DND-41 (cell line): ENCODE data around the gene EXOC4.

Experiments used
- ATAC-seq: fragments of 200-7000 bp; cut with Tn5 transposase; 3 replicates; pipeline ENCODE4 v1.9.1; 2021; ENCODE audit warnings: low read depth; ENCODE audit not compliant: insufficient read depth
- DNase-seq: peaks from one replicate; pipeline ENCODE4 v3.0.0-alpha.2; 2020
- H2AFZ ChIP-seq: 2 replicates; pipeline ENCODE4 v1.6.0; 2012; ENCODE audit warnings: low read depth, low read length
- H3K27ac ChIP-seq: 2 replicates; pipeline ENCODE4 v1.5.1; 2012; ENCODE audit warnings: low read length, inconsistent platforms
- H3K27me3 ChIP-seq: fragments of 200-600 bp; sonication (generic); 2 replicates; pipeline ENCODE4 v1.6.0; 2012; ENCODE audit warnings: low read length, mild to moderate bottlenecking, inconsistent platforms; ENCODE audit not compliant: insufficient read depth, poor library complexity
- H3K36me3 ChIP-seq: 2 replicates; pipeline ENCODE4 v1.5.1; 2012; ENCODE audit warnings: low read length, inconsistent platforms; ENCODE audit not compliant: insufficient read depth
- H3K4me1 ChIP-seq: 2 replicates; pipeline ENCODE4 v1.5.1; 2012; ENCODE audit warnings: mild to moderate bottlenecking, low read length; ENCODE audit not compliant: insufficient read depth
- H3K4me2 ChIP-seq: 2 replicates; pipeline ENCODE4 v1.6.0; 2012; ENCODE audit warnings: mild to moderate bottlenecking, moderate library complexity, low read length, inconsistent platforms; ENCODE audit not compliant: insufficient read depth
- H3K4me3 ChIP-seq, 2 experiments: fragments of 200-600 bp in 1 of 2; shearing (Covaris generic) in 1 of 2; 2 replicates each; pipeline ENCODE4 v1.5.1; 2012 to 2016; ENCODE audit warnings: inconsistent platforms in 2 of 2, low read length in 2 of 2, mild to moderate bottlenecking in 2 of 2, low read depth in 1 of 2, moderate library complexity in 1 of 2
- H3K79me2 ChIP-seq: 2 replicates; pipeline ENCODE4 v1.6.0; 2012; ENCODE audit warnings: low read length, inconsistent platforms; ENCODE audit not compliant: insufficient read depth
- H3K9ac ChIP-seq: 2 replicates; pipeline ENCODE4 v1.6.0; 2012; ENCODE audit warnings: low read depth, mild to moderate bottlenecking, inconsistent platforms, low read length, moderate library complexity
- H3K9me3 ChIP-seq: 2 replicates; pipeline ENCODE4 v1.5.1; 2012; ENCODE audit warnings: low read length, moderate library complexity, mild to moderate bottlenecking, inconsistent platforms; ENCODE audit not compliant: insufficient read depth, severe bottlenecking
- H4K20me1 ChIP-seq: 2 replicates; pipeline ENCODE4 v1.6.0; 2012; ENCODE audit warnings: low read length; ENCODE audit not compliant: insufficient read depth
- EZH2 ChIP-seq: IDR thresholded peaks from 3 replicates; pipeline ENCODE4 v1.6.1; 2012; ENCODE audit warnings: borderline replicate concordance, low read depth, mild to moderate bottlenecking, moderate library complexity, low read length, inconsistent platforms; ENCODE audit not compliant: severe bottlenecking
- TF ChIP-seq, protein P1 (sequence below): IDR thresholded peaks from 2 replicates; pipeline ENCODE4 v1.5.1; 2012; ENCODE audit warnings: borderline replicate concordance, low read length, moderate library complexity, mild to moderate bottlenecking; ENCODE audit not compliant: poor library complexity, severe bottlenecking; ENCODE audit errors: extremely low read depth

The EXOC4 gene

DNA sequence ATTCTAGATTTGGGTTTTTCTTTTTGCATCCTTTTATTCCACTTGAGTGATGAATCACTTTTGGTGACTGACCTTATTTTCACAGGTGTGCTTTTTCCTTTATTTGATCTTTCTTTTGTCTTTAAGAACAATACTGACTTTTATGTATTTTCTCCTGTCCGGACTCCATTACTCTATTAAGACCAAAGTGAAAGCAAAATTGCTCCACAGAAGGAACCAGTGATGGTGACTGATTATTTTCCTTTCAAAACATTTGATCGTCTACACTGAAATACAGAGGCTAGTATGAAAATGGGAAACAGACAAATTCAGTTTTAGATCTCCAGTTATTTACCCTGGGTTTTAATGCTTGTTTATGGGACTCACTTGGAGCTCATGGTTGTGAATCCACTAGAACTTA, 15.5 kb downstream of the EXOC4 start:
- H3K9ac ChIP-seq: no peak overlapping the region
- H3K36me3 ChIP-seq: no peaks in the 10 kb centered on the region
- peaks cover 56% of the 10 kb centered on the region for H3K79me2 ChIP-seq
- no peak for TF ChIP-seq EZH2
- TF ChIP-seq, protein P1, sequence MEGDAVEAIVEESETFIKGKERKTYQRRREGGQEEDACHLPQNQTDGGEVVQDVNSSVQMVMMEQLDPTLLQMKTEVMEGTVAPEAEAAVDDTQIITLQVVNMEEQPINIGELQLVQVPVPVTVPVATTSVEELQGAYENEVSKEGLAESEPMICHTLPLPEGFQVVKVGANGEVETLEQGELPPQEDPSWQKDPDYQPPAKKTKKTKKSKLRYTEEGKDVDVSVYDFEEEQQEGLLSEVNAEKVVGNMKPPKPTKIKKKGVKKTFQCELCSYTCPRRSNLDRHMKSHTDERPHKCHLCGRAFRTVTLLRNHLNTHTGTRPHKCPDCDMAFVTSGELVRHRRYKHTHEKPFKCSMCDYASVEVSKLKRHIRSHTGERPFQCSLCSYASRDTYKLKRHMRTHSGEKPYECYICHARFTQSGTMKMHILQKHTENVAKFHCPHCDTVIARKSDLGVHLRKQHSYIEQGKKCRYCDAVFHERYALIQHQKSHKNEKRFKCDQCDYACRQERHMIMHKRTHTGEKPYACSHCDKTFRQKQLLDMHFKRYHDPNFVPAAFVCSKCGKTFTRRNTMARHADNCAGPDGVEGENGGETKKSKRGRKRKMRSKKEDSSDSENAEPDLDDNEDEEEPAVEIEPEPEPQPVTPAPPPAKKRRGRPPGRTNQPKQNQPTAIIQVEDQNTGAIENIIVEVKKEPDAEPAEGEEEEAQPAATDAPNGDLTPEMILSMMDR: no peak
- H3K27ac ChIP-seq: no peak overlapping the region
- no peak overlapping the region for H3K4me2 ChIP-seq
- no peaks in the 10 kb centered on the region for H3K9me3 ChIP-seq
- no peak overlapping the region for H3K4me3 ChIP-seq
- no peak overlapping the region for H2AFZ ChIP-seq
- DNase-seq (no peak), ATAC-seq (peak; percentile 45; the same call in 1 of the 3 replicates)
- no peaks in the 10 kb centered on the region for H3K4me1 ChIP-seq
- peaks cover 6% of the 10 kb centered on the region for H4K20me1 ChIP-seq
- H3K27me3 ChIP-seq: no peaks in the 10 kb centered on the region

DNA sequence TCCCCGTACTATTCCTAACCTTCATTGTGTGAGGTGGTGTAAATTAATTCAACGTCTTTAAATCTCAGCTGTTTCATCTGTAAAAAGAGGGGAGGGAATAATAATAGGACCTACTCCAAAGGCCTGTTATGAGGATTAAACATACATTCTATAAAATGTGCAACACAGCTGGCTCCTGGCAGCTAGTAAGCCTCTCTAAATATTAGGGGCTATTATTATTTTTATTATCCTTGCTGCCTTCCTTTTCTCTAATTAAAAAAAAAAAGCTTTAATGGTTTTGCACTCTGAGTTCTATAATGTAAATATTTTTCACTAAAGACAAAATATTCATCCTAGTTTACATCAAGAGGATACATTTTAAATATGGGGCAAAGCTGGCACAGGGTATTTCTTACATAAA, 19.5 kb downstream of the EXOC4 start:
- H3K36me3 ChIP-seq: peaks cover 31% of the 10 kb centered on the region
- DNase-seq: no peak
- H2AFZ ChIP-seq: no peak overlapping the region
- peaks cover 6% of the 10 kb centered on the region for H4K20me1 ChIP-seq
- H3K27me3 ChIP-seq: no peaks in the 10 kb centered on the region
- H3K9ac ChIP-seq: no peak overlapping the region
- no peak overlapping the region for H3K4me3 ChIP-seq
- TF ChIP-seq, protein P1: no peak
- no peak for TF ChIP-seq EZH2
- H3K4me2 ChIP-seq: no peak overlapping the region
- H3K79me2 ChIP-seq: peaks cover 37% of the 10 kb centered on the region
- H3K9me3 ChIP-seq: no peaks in the 10 kb centered on the region
- H3K27ac ChIP-seq: no peak overlapping the region
- H3K4me1 ChIP-seq: no peaks in the 10 kb centered on the region
- ATAC-seq: no peak

DNA sequence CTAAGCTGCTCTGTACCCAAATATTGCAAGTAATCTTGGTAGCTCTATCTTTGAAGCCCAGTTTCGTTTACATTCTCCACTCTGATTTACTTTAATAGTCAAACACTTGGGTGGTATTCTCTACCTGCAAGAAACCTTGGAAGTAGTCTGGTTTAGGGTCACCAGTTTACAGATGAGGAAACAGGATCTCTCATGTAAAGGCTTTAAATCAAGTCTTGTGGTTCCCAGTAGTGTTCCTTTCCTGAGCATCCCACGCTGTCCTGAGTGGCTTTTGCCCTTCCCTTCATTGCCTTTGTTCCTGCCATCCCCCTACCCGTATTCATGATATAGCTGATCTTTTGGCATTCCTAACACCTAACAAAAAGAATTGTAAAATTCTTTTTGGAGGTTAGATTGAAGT, 20.3 kb downstream of the EXOC4 start:
- Histone ChIP-seq H3K4me1 (no peaks in the 10 kb centered on the region), H3K79me2 (peaks cover 33% of the 10 kb centered on the region), H3K9ac (no peak overlapping the region), H4K20me1 (peaks cover 6% of the 10 kb centered on the region), H3K27me3 (no peaks in the 10 kb centered on the region), H3K27ac (no peak overlapping the region), H3K4me3 (no peak overlapping the region), H3K4me2 (no peak overlapping the region), H3K36me3 (peaks cover 39% of the 10 kb centered on the region), H2AFZ (no peak overlapping the region), H3K9me3 (no peaks in the 10 kb centered on the region)
- DNase-seq: no peak
- ATAC-seq: no peak
- no peak for TF ChIP-seq EZH2
- TF ChIP-seq, protein P1: no peak

DNA sequence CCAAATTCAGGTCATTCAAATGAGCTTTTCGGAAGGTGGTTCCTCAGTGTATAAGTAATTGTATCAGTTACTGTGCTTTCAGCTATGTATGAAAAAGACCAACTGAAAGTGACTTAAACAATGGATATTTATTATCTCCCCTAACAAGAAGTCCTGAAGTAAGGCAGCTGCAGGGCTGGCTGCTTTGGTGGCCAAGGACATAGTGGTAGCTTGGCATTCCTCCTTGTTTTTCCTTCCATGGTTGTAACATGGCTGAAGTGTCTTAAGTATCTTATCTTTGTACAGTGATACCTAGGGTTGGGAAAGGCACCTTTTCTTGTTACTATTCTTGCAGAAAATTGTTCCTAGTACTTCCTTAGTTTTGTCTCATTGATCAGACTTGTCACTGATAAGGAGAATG, 21.4 kb downstream of the EXOC4 start:
- ATAC-seq (no peak), DNase-seq (no peak)
- Histone ChIP-seq H3K9me3 (no peaks in the 10 kb centered on the region), H3K4me3 (no peak overlapping the region), H3K27ac (no peak overlapping the region), H3K79me2 (peaks cover 28% of the 10 kb centered on the region), H4K20me1 (peaks cover 6% of the 10 kb centered on the region), H3K9ac (no peak overlapping the region), H3K27me3 (no peaks in the 10 kb centered on the region), H3K4me2 (no peak overlapping the region), H2AFZ (no peak overlapping the region), H3K4me1 (no peaks in the 10 kb centered on the region), H3K36me3 (peaks cover 45% of the 10 kb centered on the region)
- TF ChIP-seq, protein P1: no peak
